Endothelial cell of umbilical vein (primary cell): Measurements from ENCODE around the gene LIN7A. TPM values are rescaled to one million over a fixed set of nuclear protein-coding genes. Genes with fewer than 3 reads are reported as not detected.

Experiments
- BruUV-seq: library from RNA; stranded (reverse); fragments of 400-500 nt; replicated peaks from 2 replicates; lab custom pipeline; 2021; lab: Mats Ljungman, UMichigan
- CTCF ChIA-PET: fragments of 300-600, 350-600 bp; sonication (Branson Sonifier 250); formaldehyde crosslinking; loops from one replicate; lab custom pipeline; 2021; ENCODE audit warnings: antibody characterized with exemption, inconsistent platforms; lab: Charles Lee
- POLR2A ChIA-PET: fragments of 300-600, 350-600 bp; sonication (Branson Sonifier 250); formaldehyde crosslinking; loops from one replicate; lab custom pipeline; 2021; ENCODE audit warnings: antibody characterized with exemption, inconsistent platforms; lab: Charles Lee
- DNase-seq: peaks from one replicate; pipeline ENCODE4 v3.0.0-alpha.2; 2011; ENCODE audit warnings: low read depth, low spot score
- FAIRE-seq: peaks from 2 replicates; lab custom pipeline; 2011; peaks lifted over from hg19 to GRCh38; lab: Jason Lieb, UNC
- H2AFZ ChIP-seq: 2 replicates; pipeline ENCODE4 v1.6.0; 2012; ENCODE audit warnings: low read depth, low read length, control low read depth, inconsistent platforms
- H3K27ac ChIP-seq: 2 replicates; pipeline ENCODE4 v1.5.1; 2011; ENCODE audit warnings: low read depth, mild to moderate bottlenecking, control low read depth, low read length, moderate library complexity; ENCODE audit not compliant: insufficient read depth
- H3K27me3 ChIP-seq, 2 experiments: 2 replicates each; pipeline versions ENCODE4 v1.6.0 to v1.6.1; 2011; ENCODE audit warnings: low read length in 2 of 2, mixed read lengths in 1 of 2; ENCODE audit not compliant: control insufficient read depth in 2 of 2, insufficient read depth in 2 of 2
- H3K36me3 ChIP-seq, 2 experiments: 2 replicates in 1 of 2; 3 replicates in 1 of 2; pipeline ENCODE4 v1.5.1; 2011; ENCODE audit warnings: low read length in 2 of 2, mild to moderate bottlenecking in 1 of 2, moderate library complexity in 1 of 2; ENCODE audit not compliant: control insufficient read depth in 2 of 2, insufficient read depth in 2 of 2; ENCODE audit errors: extremely low read depth in 1 of 2
- H3K4me1 ChIP-seq: 3 replicates; pipeline ENCODE4 v1.5.1; 2011; ENCODE audit warnings: mild to moderate bottlenecking, low read length; ENCODE audit not compliant: control insufficient read depth, insufficient read depth; ENCODE audit errors: extremely low read depth
- H3K4me2 ChIP-seq: 2 replicates; pipeline ENCODE4 v1.6.1; 2011; ENCODE audit warnings: low read length, control low read depth, mixed read lengths; ENCODE audit not compliant: insufficient read depth
- H3K4me3 ChIP-seq, 3 experiments: fragments of 200-600 bp in 1 of 3; sonication (generic), shearing (Covaris generic) in 1 of 3; replicated peaks in 1 of 3; 2 replicates each; pipeline ENCODE4 v1.5.1; 2011 to 2016; ENCODE audit warnings: control low read depth in 3 of 3, low read length in 3 of 3, mild to moderate bottlenecking in 2 of 3, inconsistent platforms in 1 of 3, low read depth in 1 of 3, moderate library complexity in 1 of 3; ENCODE audit not compliant: insufficient read depth in 1 of 3
- H3K79me2 ChIP-seq: 2 replicates; pipeline ENCODE4 v1.6.0; 2012; ENCODE audit warnings: low read length, inconsistent platforms; ENCODE audit not compliant: control insufficient read depth, insufficient read depth
- H3K9ac ChIP-seq: replicated peaks from 2 replicates; pipeline ENCODE3; 2011; ENCODE audit warnings: low read length, control low read depth; ENCODE audit not compliant: insufficient read depth; ENCODE audit errors: extremely low read depth
- H3K9me1 ChIP-seq: replicated peaks from 3 replicates; pipeline ENCODE4 v1.6.0; 2011; ENCODE audit warnings: mild to moderate bottlenecking, low read length; ENCODE audit not compliant: control insufficient read depth, insufficient read depth; ENCODE audit errors: extremely low read depth
- H3K9me3 ChIP-seq: replicated peaks from 2 replicates; pipeline ENCODE4 v1.5.1; 2012; ENCODE audit warnings: low read length, inconsistent platforms; ENCODE audit not compliant: control insufficient read depth, insufficient read depth
- H4K20me1 ChIP-seq: replicated peaks from 2 replicates; pipeline ENCODE3; 2011; ENCODE audit warnings: mild to moderate bottlenecking, low read length; ENCODE audit not compliant: control insufficient read depth, insufficient read depth; ENCODE audit errors: extremely low read depth
- EZH2 ChIP-seq: IDR thresholded peaks from 2 replicates; pipeline ENCODE4 v1.6.1; 2012; ENCODE audit warnings: borderline replicate concordance, low read depth, mild to moderate bottlenecking, moderate library complexity, low read length, inconsistent platforms; ENCODE audit not compliant: severe bottlenecking
- FOS ChIP-seq: IDR thresholded peaks from 2 replicates; pipeline ENCODE4 v1.6.1; 2011; ENCODE audit warnings: mild to moderate bottlenecking, low read length, moderate library complexity, borderline replicate concordance; ENCODE audit not compliant: insufficient read depth
- GATA2 ChIP-seq: IDR thresholded peaks from 2 replicates; pipeline ENCODE4 v1.7.0; 2011; ENCODE audit warnings: low read depth, mild to moderate bottlenecking, moderate library complexity, mixed read lengths, low read length; ENCODE audit not compliant: insufficient read length, insufficient read depth
- JUN ChIP-seq: IDR thresholded peaks from 2 replicates; pipeline ENCODE4 v1.6.1; 2011; ENCODE audit warnings: borderline replicate concordance, low read depth; ENCODE audit not compliant: insufficient read length, insufficient read depth
- MYC ChIP-seq: IDR thresholded peaks from one replicate; pipeline ENCODE4 v1.6.1; 2011; ENCODE audit warnings: mild to moderate bottlenecking, low read depth, low read length
- POLR2A ChIP-seq: IDR thresholded peaks from 2 replicates; pipeline ENCODE4 v1.6.1; 2012; ENCODE audit warnings: low read depth, mild to moderate bottlenecking, control low read depth, low read length
- POLR2AphosphoS5 ChIP-seq: IDR thresholded peaks from 2 replicates; pipeline ENCODE4 v1.6.1; 2012; ENCODE audit warnings: low read depth, mild to moderate bottlenecking, control low read depth, low read length, moderate library complexity; ENCODE audit not compliant: insufficient read depth
- dilution Hi-C: fragments of 300-500 bp; cut with MboI; formaldehyde crosslinking; loops from one replicate; pipeline ENCODE4 v1.15.0; 2019; ENCODE audit warnings: low sequenced_read_pairs; ENCODE audit not compliant: extremely low pct_ligation_motif_present
- intact Hi-C: fragments of 100-400 bp; cut with micrococcal nuclease; formaldehyde crosslinking; loops from one replicate; pipeline ENCODE4 v1.10.0; 2022
- polyA plus RNA-seq, 4 experiments: library from polyadenylated mRNA; depleted of rRNA in 3 of 4; stranded (reverse) in 3 of 4; unstranded in 1 of 4; fragments of >200 nt; gene quantifications; 2 replicates each; pipeline versions ENCODE4 v1.2.1 to v1.2.3, GENCODE V29; 2011 to 2012; ENCODE audit warnings: missing spikeins in 1 of 4
- total RNA-seq: library from RNA; stranded (reverse); gene quantifications from 2 replicates; pipeline ENCODE4 v1.2.3, GENCODE V29; 2021
- TF ChIP-seq, protein P1 (sequence below): IDR thresholded peaks from 2 replicates; pipeline ENCODE4 v1.6.1; 2011; ENCODE audit not compliant: insufficient read depth, insufficient read length
- TF ChIP-seq, protein P2 (sequence below), 2 donors: IDR thresholded peaks; 1 replicate in 1 of 2; 2 replicates in 1 of 2; pipeline ENCODE4 v1.5.1; 2011; ENCODE audit warnings: low read length in 2 of 2, mild to moderate bottlenecking in 2 of 2, moderate library complexity in 2 of 2, control low read depth in 1 of 2, inconsistent platforms in 1 of 2, low read depth in 1 of 2; ENCODE audit not compliant: insufficient read depth in 1 of 2; ENCODE audit errors: extremely low read depth in 1 of 2

Gene LIN7A
- total and polyA plus RNA-seq, 2 donors (not counting 3 experiments of a cell fraction or from before 2014, with no cell fraction given), result 1.6 to 4.3 TPM

DNA sequence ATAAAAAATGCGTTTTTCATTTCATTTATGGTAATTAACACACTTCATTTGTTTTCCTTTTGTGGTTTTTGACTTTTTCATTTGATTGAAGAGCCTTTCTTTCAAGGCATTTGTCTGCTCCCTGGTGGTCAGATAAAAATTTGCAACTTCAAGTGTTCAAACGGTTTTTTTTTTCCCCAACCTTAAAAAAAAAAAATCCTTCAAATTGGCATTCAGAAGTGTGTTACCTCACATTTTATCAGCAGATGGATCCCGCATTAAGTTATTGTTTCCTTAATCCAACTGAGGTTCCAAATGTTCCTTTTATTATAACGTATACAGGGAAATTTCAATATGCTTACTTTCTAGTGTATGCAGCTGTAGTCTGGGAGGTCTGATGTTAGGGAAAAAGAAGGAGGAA lies 173.9 kb downstream of the LIN7A start:
- Histone ChIP-seq H3K79me2 (no peaks in the 10 kb centered on the region), H3K36me3 (no peaks in the 10 kb centered on the region), H3K4me1 (no peaks in the 10 kb centered on the region), H3K4me2 (no peak overlapping the region), H3K9ac (no peak overlapping the region), H3K4me3 (no peak overlapping the region), H3K9me1 (no peaks in the 10 kb centered on the region), H3K27me3 (no peaks in the 10 kb centered on the region), H3K9me3 (no peaks in the 10 kb centered on the region), H2AFZ (no peak overlapping the region), H4K20me1 (no peaks in the 10 kb centered on the region), H3K27ac (no peak overlapping the region)
- ChIA-PET POLR2A (no interaction called here), CTCF (interaction anchor here (0.9 to 4.0 kb wide), 11 partner anchors 20 to 569 kb away, joined by 3 to 34 read pairs (median 5); no protein-coding TSS in a partner anchor)
- TF ChIP-seq, protein P1, sequence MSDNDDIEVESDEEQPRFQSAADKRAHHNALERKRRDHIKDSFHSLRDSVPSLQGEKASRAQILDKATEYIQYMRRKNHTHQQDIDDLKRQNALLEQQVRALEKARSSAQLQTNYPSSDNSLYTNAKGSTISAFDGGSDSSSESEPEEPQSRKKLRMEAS, result no peak
- TF ChIP-seq, protein P2, sequence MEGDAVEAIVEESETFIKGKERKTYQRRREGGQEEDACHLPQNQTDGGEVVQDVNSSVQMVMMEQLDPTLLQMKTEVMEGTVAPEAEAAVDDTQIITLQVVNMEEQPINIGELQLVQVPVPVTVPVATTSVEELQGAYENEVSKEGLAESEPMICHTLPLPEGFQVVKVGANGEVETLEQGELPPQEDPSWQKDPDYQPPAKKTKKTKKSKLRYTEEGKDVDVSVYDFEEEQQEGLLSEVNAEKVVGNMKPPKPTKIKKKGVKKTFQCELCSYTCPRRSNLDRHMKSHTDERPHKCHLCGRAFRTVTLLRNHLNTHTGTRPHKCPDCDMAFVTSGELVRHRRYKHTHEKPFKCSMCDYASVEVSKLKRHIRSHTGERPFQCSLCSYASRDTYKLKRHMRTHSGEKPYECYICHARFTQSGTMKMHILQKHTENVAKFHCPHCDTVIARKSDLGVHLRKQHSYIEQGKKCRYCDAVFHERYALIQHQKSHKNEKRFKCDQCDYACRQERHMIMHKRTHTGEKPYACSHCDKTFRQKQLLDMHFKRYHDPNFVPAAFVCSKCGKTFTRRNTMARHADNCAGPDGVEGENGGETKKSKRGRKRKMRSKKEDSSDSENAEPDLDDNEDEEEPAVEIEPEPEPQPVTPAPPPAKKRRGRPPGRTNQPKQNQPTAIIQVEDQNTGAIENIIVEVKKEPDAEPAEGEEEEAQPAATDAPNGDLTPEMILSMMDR (IDR thresholded peaks at IDR 0.05; ENCODE audit: extremely low read depth in 1 of 2, insufficient read depth in 1 of 2, low read depth in 1 of 2, low read length in 2 of 2), result peak; percentile 28 to 38
- peak; percentile 73 for DNase-seq
- BruUV-seq, result no TSS peak
- intact Hi-C loops, result loop anchor here (1.0 to 5.0 kb wide), 5 partner anchors 291 to 1357 kb away; no protein-coding TSS in a partner anchor
- dilution Hi-C loops, result no loop called here
- peak; percentile 55 for FAIRE-seq

DNA sequence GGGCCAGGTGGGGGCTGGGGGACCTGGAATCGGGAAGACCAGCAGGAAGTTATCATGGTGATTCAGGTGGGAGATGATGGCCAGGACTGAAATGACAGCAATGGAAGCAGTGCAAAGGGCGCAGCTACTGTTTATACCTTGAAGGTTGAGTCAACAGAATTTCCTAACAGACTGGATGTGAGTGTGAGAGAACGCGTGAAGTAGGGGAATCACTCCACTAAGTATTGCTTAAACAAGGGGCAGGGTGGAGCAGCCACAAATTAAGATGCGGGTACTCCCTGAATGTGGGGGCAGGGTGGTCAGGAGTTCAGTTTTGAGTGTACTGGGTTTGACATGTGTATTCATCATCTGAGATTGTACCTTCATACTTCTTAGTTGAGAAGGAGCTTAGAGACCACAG lies 175.9 kb downstream of the LIN7A start:
- H2AFZ ChIP-seq, result no peak overlapping the region
- TF ChIP-seq, protein P1, result no peak
- TF ChIP-seq MYC (no peak), POLR2A (no peak), FOS (no peak), EZH2 (no peak), JUN (no peak), GATA2 (no peak), POLR2AphosphoS5 (no peak)
- TF ChIP-seq, protein P2 (IDR thresholded peaks at IDR 0.05; ENCODE audit: extremely low read depth in 1 of 2, insufficient read depth in 1 of 2, low read depth in 1 of 2, low read length in 2 of 2), result no peak
- no peaks in the 10 kb centered on the region for H3K79me2 ChIP-seq
- no TSS peak for BruUV-seq
- no peak overlapping the region for H3K27ac ChIP-seq
- ChIA-PET POLR2A (no interaction called here), CTCF (interaction anchor here (0.9 to 4.0 kb wide), 10 partner anchors 288 to 567 kb away, joined by 3 to 34 read pairs (median 6); no protein-coding TSS in a partner anchor)
- no peak overlapping the region for H3K9ac ChIP-seq
- no peaks in the 10 kb centered on the region for H3K4me1 ChIP-seq
- H3K9me1 ChIP-seq, result no peaks in the 10 kb centered on the region
- no peaks in the 10 kb centered on the region for H3K36me3 ChIP-seq
- intact Hi-C loops, result loop anchor here (5.0 kb wide), 1 partner anchor 1355 kb away; no protein-coding TSS in a partner anchor
- dilution Hi-C loops, result no loop called here
- no peaks in the 10 kb centered on the region for H4K20me1 ChIP-seq
- no peaks in the 10 kb centered on the region for H3K27me3 ChIP-seq
- no peak for DNase-seq
- no peak overlapping the region for H3K4me3 ChIP-seq
- no peaks in the 10 kb centered on the region for H3K9me3 ChIP-seq
- no peak for FAIRE-seq
- no peak overlapping the region for H3K4me2 ChIP-seq
